HG03039 (cell line): ENCODE data around the gene MICALL2.
"Not testable (repeated sequence)": the region's sequence is repeated elsewhere in the genome, so short reads cannot be mapped to it uniquely, and the experiment has no call there.

Experiments
- ATAC-seq: cut with Tn5 transposase; IDR thresholded peaks from one replicate; pipeline ENCODE4 v1.9.1; 2021; ENCODE audit warnings: mild to moderate bottlenecking, moderate library complexity; ENCODE audit not compliant: unreplicated experiment

The MICALL2 gene

GRCh38 chr7:1449501-1449900 lies 9.8 kb downstream of the MICALL2 start:
- ATAC-seq, result no peak

GRCh38 chr7:1448958-1449357 lies 10.3 kb downstream of the MICALL2 start:
- no peak for ATAC-seq

- no peak for ATAC-seq
Observed at GRCh38 chr7:1447551-1448244, 11.6 kb downstream of the MICALL2 start.

GRCh38 chr7:1447112-1447511 lies 12.2 kb downstream of the MICALL2 start:
- no peak for ATAC-seq

- ATAC-seq, result no peak
Observed at GRCh38 chr7:1446620-1447032, 12.6 kb downstream of the MICALL2 start.

- ATAC-seq, result not testable (repeated sequence)
Observed at GRCh38 chr7:1446026-1446425, 13.2 kb downstream of the MICALL2 start.

GRCh38 chr7:1445341-1445740 lies 13.9 kb downstream of the MICALL2 start:
- no peak for ATAC-seq

GRCh38 chr7:1444925-1445322 lies 14.3 kb downstream of the MICALL2 start:
- ATAC-seq, result no peak

- ATAC-seq, result no peak
Observed at GRCh38 chr7:1444214-1444924, 14.9 kb downstream of the MICALL2 start.

- ATAC-seq, result not testable (repeated sequence)
Observed at GRCh38 chr7:1443587-1444200, 15.6 kb downstream of the MICALL2 start.

- no peak for ATAC-seq
Observed at GRCh38 chr7:1442355-1443124, 16.7 kb downstream of the MICALL2 start.

GRCh38 chr7:1441615-1442354 lies 17.5 kb downstream of the MICALL2 start:
- no peak for ATAC-seq

- ATAC-seq, result no peak
Observed at GRCh38 chr7:1440620-1441019, 18.6 kb downstream of the MICALL2 start.

- no peak for ATAC-seq
Observed at GRCh38 chr7:1439373-1440363, 19.6 kb downstream of the MICALL2 start.

GRCh38 chr7:1438821-1439220 lies 20.4 kb downstream of the MICALL2 start:
- ATAC-seq, result no peak

- ATAC-seq, result no peak
Observed at GRCh38 chr7:1438208-1438607, 21.1 kb downstream of the MICALL2 start.

- no peak for ATAC-seq
Observed at GRCh38 chr7:1437155-1437880, 22.0 kb downstream of the MICALL2 start.

- ATAC-seq, result no peak
Observed at GRCh38 chr7:1436608-1437007, 22.7 kb downstream of the MICALL2 start.
